ENCODE measurements around the gene MRGPRX4.

The MRGPRX4 gene

GRCh38 chr11:18221274-18221876 lies 48.7 kb downstream of the MRGPRX4 start:
- FAIRE-seq = no peak

GRCh38 chr11:18222814-18223421 lies 50.3 kb downstream of the MRGPRX4 start:
- no peak for FAIRE-seq

Data from A204.1 (cell line).